Calu3 (cell line): ENCODE data around the gene NRP1. TPM values are rescaled to one million over a fixed set of nuclear protein-coding genes. Genes with fewer than 3 reads are reported as not detected.

Experiments
- BruUV-seq: library from RNA; stranded (reverse); fragments of 400-500 nt; replicated peaks from 2 replicates; lab custom pipeline; 2021; lab: Mats Ljungman, UMichigan
- CTCF ChIA-PET: fragments of 300-600 bp; sonication (Branson Sonifier 250); formaldehyde crosslinking; loops from one replicate; lab custom pipeline; 2022; ENCODE audit warnings: antibody characterized with exemption; lab: Charles Lee
- DNase-seq: peaks from one replicate; pipeline ENCODE4 v3.0.0; 2022
- H3K27ac Mint-ChIP-seq: one replicate; pipeline ENCODE4 v1.8.0; 2022; ENCODE audit warnings: mixed read lengths; ENCODE audit not compliant: unreplicated experiment
- H3K27me3 Mint-ChIP-seq: one replicate; pipeline ENCODE4 v1.8.0; 2022; ENCODE audit warnings: mixed read lengths; ENCODE audit not compliant: unreplicated experiment
- H3K36me3 Mint-ChIP-seq: one replicate; pipeline ENCODE4 v1.8.0; 2022; ENCODE audit warnings: mild to moderate bottlenecking, moderate library complexity, mixed read lengths; ENCODE audit not compliant: insufficient read depth, unreplicated experiment
- H3K4me1 Mint-ChIP-seq: one replicate; pipeline ENCODE4 v1.8.0; 2022; ENCODE audit warnings: mild to moderate bottlenecking, low read depth, mixed read lengths; ENCODE audit not compliant: unreplicated experiment
- H3K4me3 Mint-ChIP-seq: one replicate; pipeline ENCODE4 v1.8.0; 2022; ENCODE audit warnings: mild to moderate bottlenecking, low read depth, moderate library complexity, mixed read lengths; ENCODE audit not compliant: unreplicated experiment
- H3K9me3 Mint-ChIP-seq: one replicate; pipeline ENCODE4 v1.8.0; 2022; ENCODE audit warnings: low read depth, mixed read lengths; ENCODE audit not compliant: unreplicated experiment
- CTCF ChIP-seq: fragments of 200-600 bp; IDR thresholded peaks from one replicate; pipeline ENCODE4 v1.8.0; 2022; ENCODE audit warnings: antibody characterized with exemption; ENCODE audit not compliant: unreplicated experiment
- intact Hi-C: fragments of 100-400 bp; cut with micrococcal nuclease; formaldehyde crosslinking; loops from one replicate; pipeline ENCODE4 v1.10.0; 2022; ENCODE audit not compliant: unreplicated experiment
- total RNA-seq: library from RNA; stranded (reverse); gene quantifications from 2 replicates; pipeline ENCODE4 v1.2.3, GENCODE V29; 2022

Gene NRP1
- total RNA-seq, 1 experiment from 2014 or later: 96.3 TPM

GRCh38 chr10:33277135-33277536 lies 57.3 kb downstream of the NRP1 start:
- H3K9me3 Mint-ChIP-seq: no peaks in the 10 kb centered on the region

GRCh38 chr10:33276282-33276923 lies 58.1 kb downstream of the NRP1 start:
- peak overlapping the region; percentile 30 for H3K4me3 Mint-ChIP-seq
- no TSS peak for BruUV-seq
- no peaks in the 10 kb centered on the region for H3K9me3 Mint-ChIP-seq
- intact Hi-C loops: no loop called here
- no peaks in the 10 kb centered on the region for H3K27me3 Mint-ChIP-seq
- CTCF ChIA-PET: interaction anchor here (1.1 kb wide), 1 partner anchor 12 kb away, joined by 4 read pairs; no protein-coding TSS in a partner anchor
- no peak for TF ChIP-seq CTCF
- H3K36me3 Mint-ChIP-seq: no peaks in the 10 kb centered on the region
- H3K4me1 Mint-ChIP-seq: peaks cover 71% of the 10 kb centered on the region
- H3K27ac Mint-ChIP-seq: peak overlapping the region; percentile 66
- peak; percentile 7 for DNase-seq

More at GRCh38 chr10:33277135-33277536, 57.3 kb downstream of the NRP1 start:
- H3K4me3 Mint-ChIP-seq: no peak overlapping the region
- H3K36me3 Mint-ChIP-seq: no peaks in the 10 kb centered on the region
- no peak overlapping the region for H3K27ac Mint-ChIP-seq
- no peaks in the 10 kb centered on the region for H3K27me3 Mint-ChIP-seq
- peak; percentile 28 for DNase-seq
- peaks cover 64% of the 10 kb centered on the region for H3K4me1 Mint-ChIP-seq
- no TSS peak for BruUV-seq
- no peak for TF ChIP-seq CTCF
- intact Hi-C loops: no loop called here
- CTCF ChIA-PET: interaction anchor here (1.1 kb wide), 1 partner anchor 11 kb away, joined by 4 read pairs; no protein-coding TSS in a partner anchor

- CTCF ChIA-PET: no interaction called here
- H3K9me3 Mint-ChIP-seq: no peaks in the 10 kb centered on the region
- BruUV-seq: no TSS peak
- no peaks in the 10 kb centered on the region for H3K27me3 Mint-ChIP-seq
- peaks cover 67% of the 10 kb centered on the region for H3K4me1 Mint-ChIP-seq
- no peaks in the 10 kb centered on the region for H3K36me3 Mint-ChIP-seq
- peak overlapping the region; percentile 91 for H3K27ac Mint-ChIP-seq
- no peak for TF ChIP-seq CTCF
- no peak for DNase-seq
- peak overlapping the region; percentile 39 for H3K4me3 Mint-ChIP-seq
- intact Hi-C loops: no loop called here
Observed at GRCh38 chr10:33274096-33274785, 60.2 kb downstream of the NRP1 start.

GRCh38 chr10:33273295-33274002 lies 61.0 kb downstream of the NRP1 start:
- peaks cover 59% of the 10 kb centered on the region for H3K4me1 Mint-ChIP-seq

More at GRCh38 chr10:33273295-33274002, 61.0 kb downstream of the NRP1 start:
- CTCF ChIA-PET: interaction anchor here (0.6 to 1.0 kb wide), 4 partner anchors 18 to 1844 kb away, joined by 4 to 6 read pairs (median 5); no protein-coding TSS in a partner anchor
- H3K4me3 Mint-ChIP-seq: peak overlapping the region; percentile 39
- H3K27ac Mint-ChIP-seq: peak overlapping the region; percentile 91
- no peaks in the 10 kb centered on the region for H3K27me3 Mint-ChIP-seq
- no peaks in the 10 kb centered on the region for H3K36me3 Mint-ChIP-seq
- no peak for TF ChIP-seq CTCF
- peak; percentile 84 for DNase-seq
- BruUV-seq: TSS peak; percentile 68
- H3K9me3 Mint-ChIP-seq: no peaks in the 10 kb centered on the region
- intact Hi-C loops: no loop called here
